ENCODE data around the gene BCAS3. TPM values are rescaled to one million over a fixed set of nuclear protein-coding genes. Genes with fewer than 3 reads are reported as not detected.
A peak's percentile ranks its signal among the peaks of the same experiment; 100 is the strongest.
"Not testable (repeated sequence)": the region's sequence is repeated elsewhere in the genome, so short reads cannot be mapped to it uniquely, and the experiment has no call there.

The BCAS3 gene
- total and polyA plus RNA-seq, 3 experiments from 2014 or later: 10.7 to 35.3 (median 13.5) TPM

DNA sequence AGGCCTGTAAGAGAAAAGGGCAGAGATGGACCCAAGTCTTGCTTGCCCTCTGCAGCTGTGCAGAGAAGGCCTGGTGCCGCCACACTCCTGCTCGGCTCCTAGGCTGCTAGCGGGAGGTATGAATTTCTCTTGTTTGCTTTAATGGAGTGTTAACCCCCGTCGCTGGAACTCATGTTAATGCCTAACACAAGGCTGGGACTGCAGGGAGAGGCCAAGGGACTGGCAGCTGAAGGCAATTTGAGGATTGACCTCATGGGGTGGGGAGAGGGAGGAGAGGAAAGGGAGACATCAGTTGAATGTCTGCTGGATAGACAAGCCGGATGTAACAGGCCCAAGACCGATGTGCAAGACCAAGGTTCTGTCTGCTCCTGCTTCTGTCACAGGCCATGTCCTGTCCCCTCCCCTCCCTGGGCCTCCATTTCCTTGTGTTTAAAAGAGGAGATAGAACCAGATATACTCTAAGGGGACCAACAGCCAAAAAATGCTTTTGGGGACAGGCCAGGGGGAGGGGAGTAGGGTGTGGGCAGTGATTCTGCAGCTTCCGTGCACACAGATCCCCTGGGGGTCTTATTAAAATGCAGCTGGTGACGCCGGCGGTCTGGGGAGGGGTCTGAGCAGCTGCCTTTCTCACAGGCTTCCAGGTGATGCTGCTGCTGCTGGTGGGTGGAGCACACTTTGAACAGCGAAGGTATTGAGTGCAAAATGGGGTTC is 675.3 kb downstream of the BCAS3 start:
- no peaks in the 10 kb centered on the region for H3K36me3 ChIP-seq (ENCODE audit: insufficient read depth, low read length)
- H3K4me1 Mint-ChIP-seq: no peaks in the 10 kb centered on the region
- no peaks in the 10 kb centered on the region for H3K27me3 Mint-ChIP-seq
- peaks cover 0 to 2% (median 0%) of the 10 kb centered on the region in 3 donors for H3K36me3 Mint-ChIP-seq
- H3K9me3 Mint-ChIP-seq: no peaks in the 10 kb centered on the region
- ChIA-PET POLR2A (no interaction called here), CTCF (no interaction called here)
- no peak overlapping the region for H3K27ac ChIP-seq (ENCODE audit: low read depth, low read length)
- H3K27me3 ChIP-seq (ENCODE audit: insufficient read depth, low read length, poor library complexity, severe bottlenecking): no peaks in the 10 kb centered on the region
- H3K4me1 ChIP-seq (ENCODE audit: insufficient read depth, low read length): no peaks in the 10 kb centered on the region
- H3K4me3 Mint-ChIP-seq: no peak overlapping the region
- no peaks in the 10 kb centered on the region for H3K9me3 ChIP-seq (ENCODE audit: low read length)
- H3K4me3 ChIP-seq (ENCODE audit: low read length): no peak overlapping the region
- DNase-seq: no peak
- no peak overlapping the region for H3K27ac Mint-ChIP-seq

DNA sequence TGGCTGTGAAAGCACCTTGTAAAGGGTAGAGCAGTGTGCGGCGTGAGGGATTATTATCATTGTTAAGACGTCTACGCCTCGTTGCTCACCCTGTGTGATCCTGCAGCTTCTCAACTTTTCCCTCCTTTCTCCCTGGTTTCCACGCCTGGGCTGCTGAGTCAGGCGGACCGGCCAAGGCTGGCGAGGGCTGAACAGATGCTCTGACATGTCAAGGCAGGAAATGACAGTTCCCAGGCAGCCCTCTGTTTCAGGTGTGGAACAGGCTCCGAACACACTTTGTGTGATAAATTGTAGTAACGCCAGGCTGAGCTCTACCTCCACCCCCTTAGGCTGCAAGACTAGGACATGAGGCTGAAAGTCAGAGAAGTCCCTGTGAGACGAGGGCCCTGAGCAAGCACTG is 676.0 kb downstream of the BCAS3 start:
- no peaks in the 10 kb centered on the region for H3K9me3 Mint-ChIP-seq
- Histone ChIP-seq H3K4me1 (ENCODE audit: insufficient read depth, low read length) (no peaks in the 10 kb centered on the region), H3K27ac (ENCODE audit: low read depth, low read length) (no peak overlapping the region), H3K9me3 (ENCODE audit: low read length) (no peaks in the 10 kb centered on the region), H3K27me3 (ENCODE audit: insufficient read depth, low read length, poor library complexity, severe bottlenecking) (no peaks in the 10 kb centered on the region), H3K4me3 (ENCODE audit: low read length) (no peak overlapping the region), H3K36me3 (ENCODE audit: insufficient read depth, low read length) (no peaks in the 10 kb centered on the region)
- no peaks in the 10 kb centered on the region for H3K27me3 Mint-ChIP-seq
- no peak for DNase-seq
- H3K4me1 Mint-ChIP-seq: no peaks in the 10 kb centered on the region
- POLR2A ChIA-PET: no interaction called here
- peaks cover 0 to 2% (median 0%) of the 10 kb centered on the region in 3 donors for H3K36me3 Mint-ChIP-seq
- no peak overlapping the region for H3K4me3 Mint-ChIP-seq
- no peak overlapping the region for H3K27ac Mint-ChIP-seq
- CTCF ChIA-PET: no interaction called here

DNA sequence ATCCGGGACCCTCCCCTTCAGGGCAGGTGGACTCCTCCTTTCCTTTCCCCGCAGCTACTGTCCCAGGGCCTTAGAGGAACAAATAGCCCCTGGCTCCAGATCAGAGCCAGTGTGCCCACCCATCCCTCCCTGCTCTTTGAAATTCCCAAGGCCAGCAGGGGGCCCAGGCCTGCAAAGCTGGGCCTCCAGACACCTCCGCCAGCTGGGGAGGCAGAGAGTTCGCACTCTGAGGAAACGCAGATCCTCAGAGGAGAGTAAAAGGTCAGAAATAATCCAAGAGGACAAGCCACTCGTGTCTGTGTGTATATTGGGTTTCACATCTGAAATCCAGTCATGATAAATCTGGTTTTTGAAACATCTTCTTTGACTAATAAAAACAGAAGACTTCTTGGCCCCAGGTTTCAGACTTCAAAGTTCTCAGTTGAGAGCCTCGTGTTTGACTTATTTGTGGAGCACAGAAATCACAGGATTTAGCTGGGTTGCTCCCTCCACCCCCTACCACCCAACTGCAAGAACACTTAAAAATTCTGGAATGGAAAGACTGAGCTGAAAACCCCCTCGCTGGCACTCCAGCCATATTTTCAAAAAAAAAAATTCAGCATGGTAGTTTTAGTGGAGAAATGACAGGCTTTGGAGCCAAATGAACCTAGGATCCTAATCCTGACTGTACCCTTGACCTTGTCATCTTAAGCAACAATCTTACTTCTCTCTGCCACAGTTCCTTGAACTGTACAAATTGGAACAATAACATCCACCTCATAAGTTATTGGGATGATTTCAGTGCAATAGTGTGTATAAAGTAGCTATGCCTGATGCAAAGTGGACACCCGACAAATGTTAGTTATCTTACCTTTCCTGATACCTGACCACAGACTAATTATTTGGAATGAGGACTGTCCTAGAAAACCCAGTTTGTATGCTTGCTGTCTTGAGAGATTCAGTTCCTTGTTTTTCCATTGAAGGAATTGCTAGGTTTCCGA is 677.5 kb downstream of the BCAS3 start:
- H3K9me3 ChIP-seq (ENCODE audit: low read length): no peaks in the 10 kb centered on the region
- Mint-ChIP-seq H3K4me1 (no peaks in the 10 kb centered on the region), H3K27me3 (no peaks in the 10 kb centered on the region), H3K27ac (peak overlapping the region in 1 of 8 donors; percentile 83), H3K36me3 (peaks cover 0 to 2% (median 0%) of the 10 kb centered on the region in 3 donors), H3K4me3 (no peak overlapping the region), H3K9me3 (no peaks in the 10 kb centered on the region)
- POLR2A ChIA-PET: no interaction called here
- no peaks in the 10 kb centered on the region for H3K36me3 ChIP-seq (ENCODE audit: insufficient read depth, low read length)
- H3K4me3 ChIP-seq (ENCODE audit: low read length): no peak overlapping the region
- no peak for DNase-seq
- CTCF ChIA-PET: no interaction called here
- H3K27me3 ChIP-seq (ENCODE audit: insufficient read depth, low read length, poor library complexity, severe bottlenecking): no peaks in the 10 kb centered on the region
- no peak overlapping the region for H3K27ac ChIP-seq (ENCODE audit: low read depth, low read length)
- no peaks in the 10 kb centered on the region for H3K4me1 ChIP-seq (ENCODE audit: insufficient read depth, low read length)

DNA sequence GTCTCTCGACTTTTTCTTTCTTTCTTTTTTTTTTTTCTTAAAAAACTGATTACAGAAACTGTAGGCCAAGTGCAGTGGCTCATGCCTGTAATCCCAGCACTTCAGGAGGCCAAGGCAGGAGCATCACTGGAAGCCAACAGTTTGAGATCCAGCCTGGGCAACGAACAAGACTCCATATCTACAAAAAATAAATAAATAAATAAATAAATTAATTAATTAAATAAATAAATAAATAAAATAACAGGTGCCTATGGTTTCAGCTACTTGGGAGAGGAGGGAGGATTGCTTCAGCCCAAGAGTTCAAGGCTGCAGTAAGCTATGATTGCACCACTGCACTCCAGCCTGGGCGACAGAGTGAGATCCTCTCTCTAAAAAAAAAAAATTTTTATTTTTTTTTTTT is 679.4 kb downstream of the BCAS3 start:
- H3K27me3 Mint-ChIP-seq; H3K36me3 Mint-ChIP-seq; DNase-seq; H3K4me1 ChIP-seq (ENCODE audit: insufficient read depth, low read length); H3K9me3 Mint-ChIP-seq; POLR2A ChIA-PET; H3K27me3 ChIP-seq (ENCODE audit: insufficient read depth, low read length, poor library complexity, severe bottlenecking); H3K36me3 ChIP-seq (ENCODE audit: insufficient read depth, low read length); H3K4me3 ChIP-seq (ENCODE audit: low read length); H3K4me1 Mint-ChIP-seq; H3K27ac ChIP-seq (ENCODE audit: low read depth, low read length); H3K27ac Mint-ChIP-seq; H3K9me3 ChIP-seq (ENCODE audit: low read length); CTCF ChIA-PET: not testable (repeated sequence)
- H3K4me3 Mint-ChIP-seq: peak overlapping the region in 1 of 7 donors; percentile 59

DNA sequence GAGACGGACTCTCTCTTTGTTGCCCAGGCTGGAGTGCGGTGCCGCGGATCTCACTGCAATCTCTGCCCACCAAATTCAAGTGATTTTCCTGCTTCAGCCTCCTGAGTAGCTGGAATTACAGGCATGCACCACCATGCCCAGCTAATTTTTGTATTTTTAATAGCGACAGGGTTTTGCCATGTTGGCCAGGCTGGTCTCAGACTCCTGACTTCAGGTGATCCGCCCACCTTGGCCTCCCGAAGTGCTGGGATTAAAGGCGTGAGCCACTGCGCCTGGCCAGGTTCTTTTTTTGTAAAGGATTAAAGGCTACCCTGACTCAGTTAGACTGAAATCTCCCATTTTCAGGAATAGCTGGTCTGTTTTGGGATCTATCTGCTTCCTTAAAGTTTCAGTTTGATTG is 681.9 kb downstream of the BCAS3 start:
- POLR2A ChIA-PET; H3K36me3 ChIP-seq (ENCODE audit: insufficient read depth, low read length); H3K4me1 ChIP-seq (ENCODE audit: insufficient read depth, low read length); DNase-seq; H3K4me3 ChIP-seq (ENCODE audit: low read length); H3K36me3 Mint-ChIP-seq; H3K27me3 Mint-ChIP-seq; H3K9me3 Mint-ChIP-seq; H3K4me1 Mint-ChIP-seq; H3K27ac ChIP-seq (ENCODE audit: low read depth, low read length); H3K27ac Mint-ChIP-seq; H3K27me3 ChIP-seq (ENCODE audit: insufficient read depth, low read length, poor library complexity, severe bottlenecking); H3K9me3 ChIP-seq (ENCODE audit: low read length): not testable (repeated sequence)
- CTCF ChIA-PET: interaction anchor here (1.4 kb wide), 2 partner anchors 361 to 615 kb away, joined by 4 to 5 read pairs; no protein-coding TSS in a partner anchor
- peak overlapping the region in 1 of 7 donors; percentile 59 for H3K4me3 Mint-ChIP-seq

DNA sequence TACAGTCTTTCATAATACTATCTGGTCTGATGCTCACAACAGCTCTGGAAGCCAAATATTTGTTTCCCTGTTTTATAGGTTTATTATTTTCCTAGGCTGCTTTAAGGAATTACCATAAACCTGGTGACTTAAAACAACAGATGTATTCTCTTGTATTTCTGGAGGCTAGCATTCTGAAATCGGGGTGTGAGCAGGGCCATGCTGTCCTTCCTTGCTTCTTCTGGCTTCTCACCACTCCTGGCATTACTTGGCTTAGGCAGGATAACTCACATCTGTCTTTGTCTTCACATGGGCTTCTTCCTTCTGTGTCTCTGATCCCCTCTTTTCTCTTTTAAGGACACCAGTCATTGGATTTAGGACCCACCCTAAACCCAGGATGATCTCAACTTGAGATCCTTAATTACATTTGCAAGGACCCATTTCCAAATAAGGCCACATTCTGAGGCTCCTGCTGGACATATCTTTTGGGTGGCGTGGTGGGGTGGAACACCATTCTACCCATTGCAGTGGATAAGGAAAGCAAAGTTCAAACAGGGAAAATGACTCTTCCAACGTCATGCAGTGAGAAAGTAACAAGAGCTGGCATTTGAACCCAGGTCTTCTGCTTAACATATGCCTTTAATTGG is 682.8 kb downstream of the BCAS3 start:
- Histone ChIP-seq H3K36me3 (ENCODE audit: insufficient read depth, low read length) (no peaks in the 10 kb centered on the region), H3K4me3 (ENCODE audit: low read length) (no peak overlapping the region), H3K9me3 (ENCODE audit: low read length) (no peaks in the 10 kb centered on the region), H3K27ac (ENCODE audit: low read depth, low read length) (no peak overlapping the region), H3K27me3 (ENCODE audit: insufficient read depth, low read length, poor library complexity, severe bottlenecking) (no peaks in the 10 kb centered on the region), H3K4me1 (ENCODE audit: insufficient read depth, low read length) (no peaks in the 10 kb centered on the region)
- POLR2A ChIA-PET: no interaction called here
- no peaks in the 10 kb centered on the region for H3K36me3 Mint-ChIP-seq
- H3K4me1 Mint-ChIP-seq: no peaks in the 10 kb centered on the region
- no peak overlapping the region for H3K27ac Mint-ChIP-seq
- DNase-seq: no peak
- H3K9me3 Mint-ChIP-seq: no peaks in the 10 kb centered on the region
- no peaks in the 10 kb centered on the region for H3K27me3 Mint-ChIP-seq
- CTCF ChIA-PET: no interaction called here
- no peak overlapping the region for H3K4me3 Mint-ChIP-seq

DNA sequence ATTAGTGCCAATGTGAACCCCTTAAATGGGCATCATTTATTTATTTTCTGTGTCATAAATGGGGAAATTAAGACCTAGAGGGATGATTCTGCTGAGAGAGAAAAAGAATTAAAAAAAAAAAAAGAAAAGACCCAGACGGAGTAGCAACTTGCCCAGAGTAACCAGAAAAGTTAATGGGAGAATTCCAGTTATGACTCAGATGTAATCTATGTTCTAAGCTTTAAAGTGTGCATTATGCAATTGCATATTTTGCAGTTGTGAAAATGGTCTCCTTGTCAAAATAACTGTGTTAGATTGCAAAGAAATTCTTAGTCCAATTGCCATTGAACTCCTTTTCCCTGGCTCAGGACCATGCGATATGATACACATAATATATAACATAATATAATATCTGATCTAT is 683.4 kb downstream of the BCAS3 start:
- Mint-ChIP-seq H3K9me3 (no peaks in the 10 kb centered on the region), H3K36me3 (peaks cover 0 to under 1% (median 0%) of the 10 kb centered on the region in 3 donors), H3K4me1 (no peaks in the 10 kb centered on the region), H3K27ac (no peak overlapping the region), H3K4me3 (no peak overlapping the region), H3K27me3 (no peaks in the 10 kb centered on the region)
- Histone ChIP-seq H3K27me3 (ENCODE audit: insufficient read depth, low read length, poor library complexity, severe bottlenecking) (no peaks in the 10 kb centered on the region), H3K4me1 (ENCODE audit: insufficient read depth, low read length) (no peaks in the 10 kb centered on the region), H3K4me3 (ENCODE audit: low read length) (no peak overlapping the region), H3K36me3 (ENCODE audit: insufficient read depth, low read length) (no peaks in the 10 kb centered on the region), H3K9me3 (ENCODE audit: low read length) (no peaks in the 10 kb centered on the region), H3K27ac (ENCODE audit: low read depth, low read length) (no peak overlapping the region)
- ChIA-PET POLR2A (no interaction called here), CTCF (no interaction called here)
- DNase-seq: no peak

DNA sequence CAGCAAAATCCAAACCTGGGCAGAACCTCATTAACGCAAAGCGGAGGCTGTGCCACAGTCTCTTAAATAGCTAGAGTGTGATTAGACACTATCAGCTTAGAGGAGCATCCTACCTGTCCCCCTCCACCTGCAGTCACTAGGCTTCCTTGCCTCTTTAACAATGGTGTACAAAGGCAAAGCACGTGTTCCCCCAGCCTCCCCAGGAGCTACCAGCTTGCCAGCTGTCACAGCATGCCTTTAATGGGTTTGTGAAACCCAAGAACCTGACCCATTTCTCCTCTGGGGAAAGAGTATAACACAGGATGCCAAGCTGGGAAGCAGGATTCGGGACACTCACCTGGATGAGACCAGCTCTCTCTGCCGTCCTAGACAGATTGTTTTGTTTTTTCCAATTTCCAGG is 684.7 kb downstream of the BCAS3 start:
- Mint-ChIP-seq H3K27me3 (no peaks in the 10 kb centered on the region), H3K4me3 (no peak overlapping the region), H3K36me3 (peaks cover 0 to 2% (median 0%) of the 10 kb centered on the region in 3 donors), H3K9me3 (no peaks in the 10 kb centered on the region), H3K27ac (no peak overlapping the region), H3K4me1 (no peaks in the 10 kb centered on the region)
- ChIA-PET POLR2A (no interaction called here), CTCF (interaction anchor here (1.3 kb wide), 1 partner anchor 11 kb away, joined by 5 read pairs; no protein-coding TSS in a partner anchor)
- no peak overlapping the region for H3K4me3 ChIP-seq (ENCODE audit: low read length)
- no peak for DNase-seq
- no peaks in the 10 kb centered on the region for H3K4me1 ChIP-seq (ENCODE audit: insufficient read depth, low read length)
- H3K9me3 ChIP-seq (ENCODE audit: low read length): no peaks in the 10 kb centered on the region
- H3K36me3 ChIP-seq (ENCODE audit: insufficient read depth, low read length): no peaks in the 10 kb centered on the region
- no peak overlapping the region for H3K27ac ChIP-seq (ENCODE audit: low read depth, low read length)
- H3K27me3 ChIP-seq (ENCODE audit: insufficient read depth, low read length, poor library complexity, severe bottlenecking): no peaks in the 10 kb centered on the region
